Fibroblast of skin of right biceps (primary cell): ENCODE measurements around the gene ASH1L.
"Not testable (repeated sequence)": the region's sequence is repeated elsewhere in the genome, so short reads cannot be mapped to it uniquely, and the experiment has no call there.

ENCODE experiments used
- DNase-seq: peaks from one replicate; pipeline ENCODE4 v3.0.0-alpha.2; 2013

The ASH1L gene

GRCh38 chr1:155300553-155301329 is 261.9 kb downstream of the ASH1L start:
- no peak for DNase-seq

- DNase-seq, result no peak
Measured at GRCh38 chr1:155300024-155300423, 262.6 kb downstream of the ASH1L start.

- no peak for DNase-seq
Measured at GRCh38 chr1:155297384-155297783, 265.2 kb downstream of the ASH1L start.

- DNase-seq, result no peak
Measured at GRCh38 chr1:155296661-155297060, 265.9 kb downstream of the ASH1L start.

GRCh38 chr1:155295942-155296267 is 266.7 kb downstream of the ASH1L start:
- DNase-seq, result no peak

GRCh38 chr1:155295183-155295941 is 267.2 kb downstream of the ASH1L start:
- DNase-seq, result no peak

GRCh38 chr1:155294520-155295182 is 268.0 kb downstream of the ASH1L start:
- no peak for DNase-seq

- no peak for DNase-seq
Measured at GRCh38 chr1:155293086-155293749, 269.4 kb downstream of the ASH1L start.

GRCh38 chr1:155291006-155291405 is 271.6 kb downstream of the ASH1L start:
- not testable (repeated sequence) for DNase-seq

- DNase-seq, result no peak
Measured at GRCh38 chr1:155287987-155288543, 274.5 kb downstream of the ASH1L start.

- no peak for DNase-seq
Measured at GRCh38 chr1:155286544-155286943, 276.1 kb downstream of the ASH1L start.

GRCh38 chr1:155285631-155286044 is 277.0 kb downstream of the ASH1L start:
- DNase-seq, result no peak
